ENCODE data around the gene PLTP. TPM values are rescaled to one million over a fixed set of nuclear protein-coding genes. Genes with fewer than 3 reads are reported as not detected.

Gene PLTP
- polyA plus RNA-seq, 3 donors, result 113 to 308 (median 276) TPM

DNA sequence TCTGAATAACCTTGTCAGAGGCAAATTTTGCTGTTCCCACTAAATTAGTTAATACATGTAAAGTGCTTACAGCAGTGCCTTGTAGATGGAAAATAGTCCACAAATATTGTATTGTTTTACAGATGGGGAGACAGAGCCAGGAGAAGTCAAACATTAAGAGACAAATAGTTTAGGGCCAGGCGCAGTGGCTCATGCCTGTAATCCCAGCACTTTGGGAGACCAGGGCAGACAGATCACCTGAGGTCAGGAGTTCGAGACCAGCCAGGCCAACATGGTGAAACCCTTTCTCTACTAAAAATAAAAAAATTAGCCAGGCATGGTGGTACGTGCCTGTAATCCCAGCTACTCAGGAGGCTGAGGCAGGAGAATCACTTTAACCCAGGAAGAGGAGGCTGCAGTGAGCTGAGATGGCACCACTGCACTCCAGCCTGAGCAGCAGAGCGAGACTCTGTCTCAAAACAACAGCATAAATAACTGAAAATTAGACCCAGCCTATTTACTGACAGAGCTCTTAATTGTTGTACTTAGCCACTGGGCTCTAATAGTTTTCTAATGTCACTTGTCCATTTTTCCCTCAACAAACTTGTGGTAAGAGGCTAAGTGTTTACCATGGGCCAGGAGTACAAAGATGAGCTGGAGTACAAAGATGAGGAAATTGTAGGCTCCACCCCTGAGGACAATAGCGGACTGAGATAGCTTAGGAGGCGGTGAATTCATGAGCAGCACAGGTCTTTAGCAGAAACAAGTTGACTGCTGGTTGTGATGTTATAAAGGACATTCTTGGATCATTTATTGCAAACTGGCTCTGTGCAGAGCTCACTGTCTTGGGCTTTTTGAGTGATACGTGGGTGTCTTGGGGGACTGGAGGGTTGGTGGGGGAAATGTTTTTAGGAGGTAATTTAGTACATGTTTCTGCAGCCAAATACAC is 48.1 kb downstream of the PLTP start:
- WGBS, 3 donors, result 84 to 93% (median 90%) methylated on average over 7 of the region's 7 CpGs

DNA sequence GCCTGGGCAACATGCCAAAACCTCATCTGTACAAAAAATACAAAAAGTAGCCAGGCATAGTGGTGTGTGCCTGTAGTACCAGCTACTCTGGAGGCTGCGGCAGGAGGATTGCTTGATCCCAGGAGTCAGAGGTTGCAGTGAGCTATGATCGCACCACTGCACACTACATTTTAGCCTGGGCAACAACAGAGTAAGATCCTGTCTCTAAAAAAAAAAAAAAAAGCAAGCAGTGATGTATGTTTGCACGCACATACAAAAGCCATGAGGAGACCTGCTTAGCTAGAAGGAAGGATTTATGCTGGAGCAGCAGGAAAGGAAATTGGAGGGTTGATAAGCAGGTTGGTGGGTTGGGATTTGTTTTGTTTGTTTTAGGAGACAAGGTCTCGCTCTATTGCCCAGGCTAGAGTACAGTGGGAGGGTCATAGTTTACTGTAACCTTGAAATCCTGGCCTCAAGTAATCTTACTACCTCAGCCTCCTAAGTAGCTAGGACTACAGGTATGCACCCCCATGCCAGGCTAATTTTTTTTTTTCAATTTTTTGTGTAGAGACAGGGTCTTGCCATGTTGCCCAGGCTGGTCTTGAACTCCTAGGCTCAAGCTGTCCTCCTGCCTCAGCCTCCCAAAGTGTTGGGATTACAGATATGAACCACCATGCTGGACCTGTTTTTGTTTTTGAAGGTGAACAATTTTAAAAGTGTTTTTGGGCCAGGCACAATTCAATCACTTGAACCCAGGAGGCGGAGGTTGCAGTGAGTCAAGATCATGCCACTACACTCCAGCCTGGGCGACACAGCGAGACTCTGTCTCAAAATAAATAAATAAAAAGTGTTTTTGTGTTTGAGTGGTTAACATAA is 50.5 kb downstream of the PLTP start:
- no peak overlapping the region for H3K27ac ChIP-seq (ENCODE audit: low read depth, low read length)
- 82 to 97% (median 93%) methylated on average over 7 of the region's 7 CpGs for WGBS, 3 donors

More for the DNA sequence above, 48.1 kb downstream of the PLTP start:
- H3K27ac ChIP-seq (ENCODE audit: low read depth, low read length), result no peak overlapping the region

DNA sequence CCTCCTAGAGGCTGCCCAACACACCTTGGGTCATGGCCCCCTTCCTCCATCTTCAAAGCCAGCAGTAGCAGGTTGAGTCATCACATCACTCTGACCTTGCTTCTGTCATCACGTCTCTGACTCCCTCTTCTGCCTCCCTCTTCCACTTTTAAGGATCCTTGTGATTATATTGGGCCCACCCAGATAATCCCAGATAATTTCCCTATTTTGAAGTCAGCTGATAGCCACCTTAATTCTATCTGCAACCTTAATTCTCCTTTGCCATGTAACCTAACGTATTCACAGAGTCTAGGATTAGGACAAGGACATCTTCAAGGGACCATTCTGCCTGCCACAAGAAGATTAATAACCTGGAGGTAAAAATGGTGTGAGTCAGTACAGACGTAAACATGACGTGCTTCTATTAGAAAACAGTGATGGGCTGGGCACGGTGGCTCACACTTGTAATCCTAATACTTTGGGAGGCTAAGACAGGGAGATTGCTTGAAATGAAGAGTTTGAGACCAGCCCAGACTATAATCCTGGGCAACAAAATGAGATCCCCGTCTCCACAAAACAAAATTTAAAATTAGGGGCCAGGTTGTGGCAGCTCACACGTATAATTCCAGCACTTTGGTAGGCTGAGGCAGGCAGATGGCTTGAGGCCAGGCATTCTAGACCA is 51.3 kb downstream of the PLTP start:
- H3K27ac ChIP-seq (ENCODE audit: low read depth, low read length), result no peak overlapping the region
- 66 to 76% (median 74%) methylated on average over 7 of the region's 7 CpGs for WGBS, 3 donors

DNA sequence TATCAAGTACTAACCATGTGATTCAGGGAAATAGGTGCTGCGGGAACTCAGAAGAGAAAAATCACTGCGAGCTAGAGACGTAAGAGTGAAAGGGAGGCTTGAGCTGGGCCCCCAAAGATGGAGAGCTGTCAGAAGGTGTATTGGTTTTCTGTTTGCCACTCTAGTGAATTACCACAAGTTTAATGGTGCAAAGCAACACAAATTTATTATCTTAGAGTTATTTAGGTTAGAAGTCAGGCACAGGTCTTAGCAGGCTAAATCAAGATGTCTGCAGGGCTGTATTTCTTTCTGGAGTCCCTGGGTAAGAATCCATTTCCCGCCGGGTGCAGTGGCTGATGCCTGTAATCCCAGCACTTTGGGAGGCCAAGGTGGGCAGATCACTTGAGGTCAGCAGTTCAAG is 52.0 kb downstream of the PLTP start:
- WGBS, 3 donors, result 89 to 97% (median 94%) methylated on average over 5 of the region's 5 CpGs
- H3K27ac ChIP-seq (ENCODE audit: low read depth, low read length), result no peak overlapping the region

DNA sequence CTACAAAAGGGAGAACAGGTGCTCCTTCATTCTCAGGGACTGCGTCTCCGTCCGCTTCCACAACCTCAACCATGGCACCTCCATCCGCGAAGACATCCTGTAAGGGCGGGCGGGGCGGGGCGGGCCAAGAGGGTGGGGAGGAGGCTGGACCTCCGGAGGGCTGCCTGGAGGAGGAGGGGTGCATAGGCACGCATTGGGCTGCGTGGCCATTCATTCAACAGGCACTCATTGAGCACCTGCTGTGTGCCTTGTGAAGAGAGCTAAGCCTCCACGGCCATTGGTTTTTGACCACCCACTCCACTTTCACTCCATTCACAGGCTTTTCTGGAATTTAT is 54.1 kb downstream of the PLTP start:
- H3K27ac ChIP-seq (ENCODE audit: low read depth, low read length), result no peak overlapping the region
- 5 to 15% (median 11%) methylated on average over 12 to 13 of the region's 13 CpGs for WGBS, 3 donors

DNA sequence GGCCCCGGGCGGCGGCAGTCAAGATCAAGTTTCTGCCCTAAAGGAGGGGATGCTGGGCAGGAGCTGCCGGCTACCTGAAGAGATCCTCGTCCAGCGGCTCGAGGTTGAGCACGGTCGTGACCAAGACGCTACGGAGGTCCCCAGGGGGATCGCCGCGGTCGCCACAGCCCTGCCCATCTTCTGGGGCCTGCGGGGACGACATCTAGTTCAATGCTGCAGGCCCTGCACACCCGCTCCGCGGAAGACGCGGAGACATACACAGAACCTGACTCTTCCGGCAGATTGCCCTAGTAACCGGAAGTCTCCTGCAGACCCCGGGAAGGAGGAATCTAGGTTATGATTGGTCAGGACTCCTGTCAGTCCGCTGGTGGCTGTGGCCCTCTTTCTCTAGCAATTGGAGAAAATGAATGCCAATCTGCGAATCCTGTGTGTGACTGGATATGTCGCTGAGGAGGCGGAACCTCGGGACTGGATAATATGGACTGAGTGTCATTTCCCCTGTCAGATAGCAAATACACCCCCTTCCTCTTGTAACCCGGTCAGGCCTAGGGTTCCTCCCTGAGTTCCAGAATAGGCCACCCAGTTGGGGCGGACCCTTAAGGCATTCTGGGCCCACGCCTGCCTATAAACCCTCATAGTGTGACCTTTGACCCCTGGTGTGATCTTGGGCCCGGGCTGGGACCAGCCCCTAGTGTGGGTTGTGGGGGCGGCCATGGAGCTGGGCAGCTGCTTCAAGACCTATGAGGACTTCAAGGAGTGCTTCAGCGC is 54.7 kb downstream of the PLTP start, which contains the start of the genes ACOT8 and ZSWIM3:
ACOT8 (minus strand) TSS at position 279 of the 768 bp plus-strand sequence; CDS start at position 202, 77 bp downstream.
ZSWIM3 (plus strand) TSS at position 501 of the 768 bp plus-strand sequence; CDS start at position 713, 212 bp downstream.
- no peak within 1 kb of the TSS for H3K27ac ChIP-seq (ENCODE audit: low read depth, low read length)
- WGBS, 3 donors, result 0 to 1% (median 0%) methylated on average over 35 to 36 of the region's 36 CpGs

DNA sequence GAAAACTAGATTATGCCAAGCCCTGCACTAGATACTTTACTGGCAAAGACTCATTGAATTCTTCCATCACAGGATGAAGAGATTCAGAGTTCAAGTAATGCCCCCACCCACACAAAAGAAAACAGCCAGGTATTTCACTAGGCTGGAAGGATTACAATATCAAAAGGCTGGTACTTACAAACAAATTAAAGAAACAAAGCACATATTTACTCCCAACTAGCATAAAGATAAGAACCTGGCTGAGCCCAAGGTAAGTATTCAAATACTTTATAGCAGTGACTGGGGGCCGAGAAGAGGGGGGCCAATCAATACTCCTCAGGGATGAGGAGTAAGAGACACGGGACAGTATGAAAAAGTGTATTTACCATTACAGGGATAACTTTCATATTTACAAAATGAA is 58.5 kb downstream of the PLTP start:
- H3K27ac ChIP-seq (ENCODE audit: low read depth, low read length), result no peak overlapping the region
- WGBS, 3 donors, result 27 to 87% (median 84%) methylated on average over 2 of the region's 2 CpGs

DNA sequence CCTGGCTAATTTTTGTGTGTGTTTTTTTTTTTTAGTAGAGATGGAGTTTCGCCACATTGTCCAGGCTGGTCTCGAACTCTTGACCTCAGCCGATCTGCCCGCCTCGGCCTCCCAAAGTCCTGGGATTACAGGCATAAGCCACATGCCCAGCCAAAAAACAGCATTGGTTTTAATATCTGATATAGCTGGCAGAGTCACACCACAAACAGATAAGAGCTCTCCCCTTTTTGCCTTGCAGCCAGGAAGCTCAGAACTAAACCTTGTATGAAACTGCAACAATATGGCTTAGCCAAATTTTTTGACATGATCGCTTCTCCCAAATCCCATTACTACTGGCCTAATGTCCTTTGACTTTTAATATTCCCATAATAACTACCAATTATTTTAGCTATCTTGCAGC is 59.6 kb downstream of the PLTP start:
- no peak overlapping the region for H3K27ac ChIP-seq (ENCODE audit: low read depth, low read length)
- 96 to 99% (median 97%) methylated on average over 6 of the region's 6 CpGs for WGBS, 3 donors

DNA sequence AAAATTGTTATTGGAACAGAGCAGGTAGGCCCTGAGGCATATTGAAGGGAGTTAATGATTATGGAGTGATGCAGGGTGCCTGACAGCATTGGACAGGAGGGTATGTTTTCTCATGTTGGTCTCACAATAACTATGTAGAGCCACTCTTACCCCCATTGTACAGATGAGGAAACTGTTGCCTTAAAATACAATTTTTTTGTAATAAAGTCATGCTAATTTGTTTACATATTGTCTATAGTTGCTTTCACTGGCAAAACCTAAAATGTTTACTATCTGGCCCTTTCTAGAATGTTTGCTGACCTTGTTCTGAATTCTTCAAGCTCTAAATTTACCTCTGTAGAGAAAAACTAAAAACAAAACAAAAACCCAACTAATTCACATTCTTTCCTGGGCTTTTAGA is 60.5 kb downstream of the PLTP start:
- H3K27ac ChIP-seq (ENCODE audit: low read depth, low read length), result no peak overlapping the region

DNA sequence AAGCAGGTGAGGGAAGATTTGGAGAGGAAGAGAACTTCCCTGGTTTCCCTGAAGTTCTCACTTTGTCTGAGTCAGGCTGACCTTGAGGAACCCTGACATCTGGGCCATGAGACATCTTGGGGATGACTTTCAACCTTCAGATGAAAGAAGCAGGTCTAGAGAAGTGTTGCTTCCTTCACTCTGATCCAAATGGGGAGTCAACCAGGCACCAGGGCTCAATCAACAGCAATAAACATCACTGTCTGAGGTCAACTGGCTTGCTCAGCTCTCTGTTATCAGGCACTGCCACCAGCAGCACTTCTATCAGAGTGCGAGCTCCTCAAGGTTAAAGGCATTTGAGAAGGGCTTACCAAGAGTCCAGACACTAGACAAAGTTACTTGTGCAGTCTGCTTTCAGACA is 61.0 kb downstream of the PLTP start:
- WGBS, 3 donors, result 48 to 100% (median 88%) methylated on average over 1 of the region's 1 CpG

DNA sequence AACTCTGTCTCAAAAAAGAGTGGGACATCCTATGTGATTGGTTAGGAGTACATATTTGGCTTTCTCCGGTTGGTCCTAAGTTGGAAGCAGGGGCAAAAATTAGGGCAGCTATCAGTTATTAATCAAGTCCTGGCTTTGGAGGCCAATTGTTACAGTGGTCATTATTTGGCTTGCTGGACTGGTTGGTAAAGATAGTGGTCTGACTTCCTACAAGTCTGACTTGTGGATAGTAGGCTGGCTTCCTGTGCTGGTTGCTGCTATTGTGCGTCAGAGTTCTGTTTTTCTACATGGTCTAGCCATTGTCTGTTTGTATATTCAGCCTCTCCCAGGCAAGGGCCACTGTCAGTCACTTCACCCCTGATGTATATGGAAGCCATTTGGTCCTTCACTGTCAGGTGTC is 61.7 kb downstream of the PLTP start:
- 95 to 100% (median 97%) methylated on average over 2 of the region's 2 CpGs for WGBS, 3 donors
- H3K27ac ChIP-seq (ENCODE audit: low read depth, low read length), result no peak overlapping the region

More for the DNA sequence above, 61.0 kb downstream of the PLTP start:
- H3K27ac ChIP-seq (ENCODE audit: low read depth, low read length), result no peak overlapping the region

DNA sequence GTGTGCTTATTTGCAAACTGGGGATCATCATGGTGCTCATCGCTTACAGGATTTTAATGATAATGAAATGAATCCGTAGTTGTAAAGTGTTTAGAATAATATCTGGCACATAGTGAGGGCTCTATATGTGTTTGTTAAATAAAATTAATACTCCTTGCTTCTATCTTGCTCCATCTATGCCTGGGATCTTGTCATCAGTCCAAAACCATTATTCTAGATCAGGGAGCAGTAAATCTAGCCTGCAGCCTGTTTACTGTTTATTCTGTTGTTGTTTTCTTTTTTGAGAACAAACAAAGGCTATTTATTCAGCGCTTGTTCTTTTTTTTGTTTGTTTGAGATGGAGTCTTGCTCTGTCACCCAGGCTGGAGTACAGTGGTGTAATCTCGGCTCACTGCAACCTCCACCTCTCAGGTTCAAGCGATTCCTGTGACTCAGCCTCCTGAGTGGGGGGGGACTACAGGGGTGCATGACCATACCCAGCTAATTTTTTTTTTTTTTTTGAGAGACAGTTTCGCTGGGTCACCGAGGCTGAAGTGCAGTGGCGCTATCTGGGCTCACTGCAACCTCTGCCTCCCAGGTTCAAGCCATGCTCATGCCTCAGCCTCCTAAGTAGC is 62.9 kb downstream of the PLTP start:
- WGBS, 3 donors, result 94 to 95% (median 94%) methylated on average over 8 of the region's 8 CpGs
- no peak overlapping the region for H3K27ac ChIP-seq (ENCODE audit: low read depth, low read length)

Other genes starting within 250 kb of the PLTP start
- gene WFDC11, start 241.9 kb downstream of the PLTP start, polyA plus RNA-seq, result not detected
- gene WFDC13, start 210.1 kb downstream of the PLTP start, polyA plus RNA-seq, result not detected
- gene WFDC10B, start 207.1 kb downstream of the PLTP start, polyA plus RNA-seq, result not detected
- not detected for gene SPINT4, start 189.8 kb downstream of the PLTP start, polyA plus RNA-seq
- gene WFDC3, start 120.3 kb downstream of the PLTP start, polyA plus RNA-seq, result 1 to 10 TPM in 1 of 3 donors, under 1 TPM in 1, not detected in 1; 0.32 to 1.0 TPM
- 10 to 100 TPM; 15.8 to 37.1 (median 24.4) TPM for gene DNTTIP1, start 120.2 kb downstream of the PLTP start, polyA plus RNA-seq
- gene UBE2C, start 99.5 kb downstream of the PLTP start, polyA plus RNA-seq, result 1 to 10 TPM in 2 of 3 donors, under 1 TPM in 1; 0.55 to 3.5 (median 1.1) TPM
- 1 to 10 TPM; 3.0 to 3.3 (median 3.0) TPM for gene TNNC2, start 84.8 kb downstream of the PLTP start, polyA plus RNA-seq
- 10 to 100 TPM in 2 of 3 donors, 1 to 10 TPM in 1; 9.2 to 50.9 (median 48.6) TPM for gene SNX21, start 78.4 kb downstream of the PLTP start, polyA plus RNA-seq
- 10 to 100 TPM; 16.6 to 28.5 (median 21.7) TPM for gene ACOT8, start 54.8 kb downstream of the PLTP start, polyA plus RNA-seq
- 1 to 10 TPM in 2 of 3 donors, under 1 TPM in 1; 0.90 to 1.1 (median 1.0) TPM for gene ZSWIM3, start 54.5 kb downstream of the PLTP start, polyA plus RNA-seq
- gene ZSWIM1, start 30.9 kb downstream of the PLTP start, polyA plus RNA-seq, result 1 to 10 TPM; 2.5 to 4.0 (median 3.0) TPM
- gene SPATA25, start 24.5 kb downstream of the PLTP start, polyA plus RNA-seq, result 1 to 10 TPM; 1.0 to 2.7 (median 1.1) TPM
- 1 to 10 TPM; 3.2 to 8.0 (median 4.6) TPM for gene NEURL2, start 20.9 kb downstream of the PLTP start, polyA plus RNA-seq
- 100 to 1,000 TPM in 1 of 3 donors, 10 to 100 TPM in 2; 46.4 to 116 (median 82.4) TPM for gene CTSA, start 20.8 kb downstream of the PLTP start, polyA plus RNA-seq
- gene PCIF1, start 22.5 kb upstream of the PLTP start, polyA plus RNA-seq, result 10 to 100 TPM; 18.6 to 28.2 (median 25.8) TPM
- 10 to 100 TPM in 1 of 3 donors, 1 to 10 TPM in 2; 6.9 to 11.0 (median 7.4) TPM for gene ZNF335, start 60.0 kb upstream of the PLTP start, polyA plus RNA-seq
- gene MMP9, start 96.8 kb upstream of the PLTP start, polyA plus RNA-seq, result 10 to 100 TPM in 2 of 3 donors, under 1 TPM in 1; 0.79 to 16.6 (median 12.8) TPM
- gene SLC12A5, start 117.1 kb upstream of the PLTP start, polyA plus RNA-seq, result 1 to 10 TPM in 1 of 3 donors, under 1 TPM in 2; 0.39 to 1.3 (median 0.56) TPM
- 10 to 100 TPM in 2 of 3 donors, 1 to 10 TPM in 1; 9.4 to 14.3 (median 14.1) TPM for gene NCOA5, start 177.8 kb upstream of the PLTP start, polyA plus RNA-seq
- gene CD40, start 206.2 kb upstream of the PLTP start, polyA plus RNA-seq, result 10 to 100 TPM; 15.6 to 39.4 (median 21.1) TPM